GM23338 (cell line): ENCODE measurements around the gene CBX8. TPM values are rescaled to one million over a fixed set of nuclear protein-coding genes. Genes with fewer than 3 reads are reported as not detected.

Source experiments
- ATAC-seq: fragments of 200-7000 bp; cut with Tn5 transposase; 3 replicates; pipeline ENCODE4 v1.9.1; 2020
- DNase-seq: peaks from one replicate; pipeline ENCODE4 v3.0.0-alpha.2; 2015; ENCODE audit warnings: low spot score
- H2AFZ ChIP-seq: fragments of 200-600 bp; sonication (generic); 2 replicates; pipeline ENCODE4 v1.8.0; 2016; ENCODE audit warnings: antibody characterized with exemption, mild to moderate bottlenecking, moderate library complexity
- H3F3A ChIP-seq: fragments of 200-600 bp; sonication (generic); replicated peaks from 2 replicates; pipeline ENCODE4 v1.8.0; 2017; ENCODE audit warnings: antibody characterized with exemption, mixed run types, low read depth
- H3K27ac ChIP-seq: fragments of 200-600 bp; sonication (generic); 2 replicates; pipeline ENCODE4 v1.6.1; 2016; ENCODE audit warnings: low read depth
- H3K27me3 ChIP-seq: fragments of 200-600 bp; sonication (generic); 2 replicates; pipeline ENCODE4 v1.8.0; 2016; ENCODE audit warnings: mild to moderate bottlenecking, mixed run types, moderate library complexity; ENCODE audit not compliant: insufficient read depth
- H3K36me3 ChIP-seq: fragments of 200-600 bp; sonication (generic); 2 replicates; pipeline ENCODE4 v1.8.0; 2016; ENCODE audit warnings: mild to moderate bottlenecking; ENCODE audit not compliant: insufficient read depth
- H3K4me1 ChIP-seq: fragments of 200-600 bp; sonication (generic); 2 replicates; pipeline ENCODE4 v1.8.0; 2016; ENCODE audit warnings: mild to moderate bottlenecking, moderate library complexity; ENCODE audit not compliant: insufficient read depth
- H3K4me2 ChIP-seq: fragments of 200-600 bp; sonication (generic); 2 replicates; pipeline ENCODE4 v1.7.1; 2017; ENCODE audit warnings: mixed run types
- H3K4me3 ChIP-seq: fragments of 200-600 bp; sonication (generic); 2 replicates; pipeline ENCODE4 v1.6.1; 2016; ENCODE audit warnings: mixed run types
- H3K79me2 ChIP-seq: fragments of 200-600 bp; sonication (generic); replicated peaks from 2 replicates; pipeline ENCODE4 v1.8.0; 2017; ENCODE audit warnings: mild to moderate bottlenecking; ENCODE audit not compliant: insufficient read depth
- H3K9me2 ChIP-seq: fragments of 200-600 bp; sonication (generic); 2 replicates; pipeline ENCODE4 v1.8.0; 2017; ENCODE audit not compliant: insufficient read depth
- H4K20me1 ChIP-seq: fragments of 200-600 bp; sonication (generic); replicated peaks from 2 replicates; pipeline ENCODE4 v1.8.0; 2017; ENCODE audit warnings: mild to moderate bottlenecking; ENCODE audit not compliant: insufficient read depth
- H3K27ac Mint-ChIP-seq: 2 replicates; pipeline ENCODE4 v1.8.0; 2020; ENCODE audit warnings: inconsistent platforms, mild to moderate bottlenecking, moderate library complexity, mixed read lengths
- H3K27me3 Mint-ChIP-seq: 3 replicates; pipeline ENCODE4 v1.8.0; 2022; ENCODE audit warnings: low read depth, mild to moderate bottlenecking, moderate library complexity, mixed read lengths, inconsistent platforms; ENCODE audit not compliant: insufficient read depth, poor library complexity
- H3K36me3 Mint-ChIP-seq: 3 replicates; pipeline ENCODE4 v1.8.0; 2021; ENCODE audit warnings: low read depth, mild to moderate bottlenecking, inconsistent platforms, moderate library complexity, mixed read lengths
- H3K4me1 Mint-ChIP-seq: 3 replicates; pipeline ENCODE4 v1.8.0; 2020; ENCODE audit warnings: mild to moderate bottlenecking, inconsistent platforms, mixed read lengths
- H3K4me3 Mint-ChIP-seq: 3 replicates; pipeline ENCODE4 v1.8.0; 2021; ENCODE audit warnings: moderate library complexity, mild to moderate bottlenecking, inconsistent platforms, mixed read lengths
- H3K9me3 Mint-ChIP-seq: 3 replicates; pipeline ENCODE4 v1.8.0; 2020; ENCODE audit warnings: moderate library complexity, mild to moderate bottlenecking, inconsistent platforms, mixed read lengths
- CREB1 ChIP-seq: fragments of 250-450 bp; sonication (Bioruptor Pico); IDR thresholded peaks from 2 replicates; pipeline ENCODE4 v1.5.0; 2020; ENCODE audit warnings: low read depth, mild to moderate bottlenecking, moderate library complexity
- EZH2 ChIP-seq: fragments of 200-600 bp; sonication (generic); IDR thresholded peaks from one replicate; pipeline ENCODE4 v1.8.0; 2017; ENCODE audit warnings: antibody characterized with exemption, mild to moderate bottlenecking, low read depth; ENCODE audit not compliant: unreplicated experiment
- EZH2phosphoT487 ChIP-seq: fragments of 200-600 bp; sonication (generic); IDR thresholded peaks from one replicate; pipeline ENCODE4 v1.8.1; 2018; ENCODE audit warnings: antibody characterized with exemption; ENCODE audit not compliant: unreplicated experiment
- JUNB ChIP-seq: IDR thresholded peaks from one replicate; pipeline ENCODE4 v1.6.1; 2016; ENCODE audit warnings: antibody characterized with exemption; ENCODE audit not compliant: unreplicated experiment
- NANOG ChIP-seq: IDR thresholded peaks from 2 replicates; pipeline ENCODE4 v1.6.1; 2016; ENCODE audit warnings: antibody characterized with exemption, borderline replicate concordance
- POLR2AphosphoS5 ChIP-seq: IDR thresholded peaks from 2 replicates; pipeline ENCODE4 v1.6.1; 2016; ENCODE audit warnings: antibody characterized with exemption, low read depth
- REST ChIP-seq: IDR thresholded peaks from one replicate; pipeline ENCODE4 v1.6.1; 2018; ENCODE audit warnings: antibody characterized with exemption; ENCODE audit not compliant: unreplicated experiment
- STAT1 ChIP-seq: IDR thresholded peaks from one replicate; pipeline ENCODE4 v1.6.1; 2016; ENCODE audit warnings: antibody characterized with exemption; ENCODE audit not compliant: unreplicated experiment
- ZNF114 ChIP-seq: fragments of 250-450 bp; sonication (Bioruptor Pico); IDR thresholded peaks from 2 replicates; pipeline ENCODE4 v1.5.0; 2020; ENCODE audit warnings: mild to moderate bottlenecking, moderate library complexity
- ZNF331 ChIP-seq: fragments of 250-450 bp; sonication (Bioruptor Pico); IDR thresholded peaks from 2 replicates; pipeline ENCODE4 v1.5.0; 2020; ENCODE audit warnings: low read depth, mild to moderate bottlenecking, moderate library complexity
- polyA plus RNA-seq: library from polyadenylated mRNA; unstranded; fragments of >200 nt; fragmentation: Nextera tagmentation; extraction: Ambion mirVana; gene quantifications from 2 replicates; pipeline ENCODE4 v1.2.1, GENCODE V29; 2016
- total RNA-seq: library from RNA; depleted of rRNA; stranded (reverse); fragments of >200 nt; shearing (Covaris generic); gene quantifications from 2 replicates; pipeline ENCODE4 v1.2.3, GENCODE V29; 2014
- TF ChIP-seq, protein P1 (sequence below): fragments of 250-450 bp; sonication (Bioruptor Pico); IDR thresholded peaks from 2 replicates; pipeline ENCODE4 v1.5.0; 2020; ENCODE audit warnings: mild to moderate bottlenecking, moderate library complexity
- TF ChIP-seq, protein P2 (sequence below), 2 experiments: fragments of 200-600 bp in 1 of 2; sonication (generic) in 1 of 2; conservative IDR thresholded peaks; 2 replicates each; pipeline versions ENCODE4 v1.5.1 to v1.6.1; 2016 to 2017; ENCODE audit warnings: antibody characterized with exemption in 2 of 2, low read depth in 2 of 2, mild to moderate bottlenecking in 2 of 2, moderate library complexity in 1 of 2
- TF ChIP-seq, protein P3 (sequence below): IDR thresholded peaks from 2 replicates; pipeline ENCODE4 v1.6.1; 2016; ENCODE audit warnings: antibody characterized with exemption

The CBX8 gene
- total and polyA plus RNA-seq, 2 experiments from 2014 or later, result 1.0 to 1.3 TPM

GRCh38 chr17:79826841-79827578 is 30.1 kb upstream of the CBX8 start:
- Histone ChIP-seq H3K27ac (no peak overlapping the region), H3K4me1 (peaks cover 23% of the 10 kb centered on the region; the same call in 1 of the 2 replicates), H3K4me3 (no peak overlapping the region), H3F3A (0 out of 2 replicates have a peak, but pooled peaks cover 16% of the 10 kb centered on the region), H2AFZ (no peak overlapping the region), H3K9me2 (no peaks in the 10 kb centered on the region), H3K36me3 (no peaks in the 10 kb centered on the region), H3K27me3 (peaks cover 91% of the 10 kb centered on the region), H4K20me1 (no peaks in the 10 kb centered on the region), H3K4me2 (no peak overlapping the region), H3K79me2 (no peaks in the 10 kb centered on the region)
- no peak overlapping the region for H3K4me3 Mint-ChIP-seq
- peaks cover 24% of the 10 kb centered on the region for H3K4me1 Mint-ChIP-seq
- H3K9me3 Mint-ChIP-seq, result peaks cover 7% of the 10 kb centered on the region; the same call in 2 of the 3 replicates
- H3K27me3 Mint-ChIP-seq, result peaks cover 75% of the 10 kb centered on the region
- DNase-seq (no peak), ATAC-seq (no peak)
- H3K36me3 Mint-ChIP-seq, result peaks cover 4% of the 10 kb centered on the region; the same call in 1 of the 3 replicates
- TF ChIP-seq, protein P1, sequence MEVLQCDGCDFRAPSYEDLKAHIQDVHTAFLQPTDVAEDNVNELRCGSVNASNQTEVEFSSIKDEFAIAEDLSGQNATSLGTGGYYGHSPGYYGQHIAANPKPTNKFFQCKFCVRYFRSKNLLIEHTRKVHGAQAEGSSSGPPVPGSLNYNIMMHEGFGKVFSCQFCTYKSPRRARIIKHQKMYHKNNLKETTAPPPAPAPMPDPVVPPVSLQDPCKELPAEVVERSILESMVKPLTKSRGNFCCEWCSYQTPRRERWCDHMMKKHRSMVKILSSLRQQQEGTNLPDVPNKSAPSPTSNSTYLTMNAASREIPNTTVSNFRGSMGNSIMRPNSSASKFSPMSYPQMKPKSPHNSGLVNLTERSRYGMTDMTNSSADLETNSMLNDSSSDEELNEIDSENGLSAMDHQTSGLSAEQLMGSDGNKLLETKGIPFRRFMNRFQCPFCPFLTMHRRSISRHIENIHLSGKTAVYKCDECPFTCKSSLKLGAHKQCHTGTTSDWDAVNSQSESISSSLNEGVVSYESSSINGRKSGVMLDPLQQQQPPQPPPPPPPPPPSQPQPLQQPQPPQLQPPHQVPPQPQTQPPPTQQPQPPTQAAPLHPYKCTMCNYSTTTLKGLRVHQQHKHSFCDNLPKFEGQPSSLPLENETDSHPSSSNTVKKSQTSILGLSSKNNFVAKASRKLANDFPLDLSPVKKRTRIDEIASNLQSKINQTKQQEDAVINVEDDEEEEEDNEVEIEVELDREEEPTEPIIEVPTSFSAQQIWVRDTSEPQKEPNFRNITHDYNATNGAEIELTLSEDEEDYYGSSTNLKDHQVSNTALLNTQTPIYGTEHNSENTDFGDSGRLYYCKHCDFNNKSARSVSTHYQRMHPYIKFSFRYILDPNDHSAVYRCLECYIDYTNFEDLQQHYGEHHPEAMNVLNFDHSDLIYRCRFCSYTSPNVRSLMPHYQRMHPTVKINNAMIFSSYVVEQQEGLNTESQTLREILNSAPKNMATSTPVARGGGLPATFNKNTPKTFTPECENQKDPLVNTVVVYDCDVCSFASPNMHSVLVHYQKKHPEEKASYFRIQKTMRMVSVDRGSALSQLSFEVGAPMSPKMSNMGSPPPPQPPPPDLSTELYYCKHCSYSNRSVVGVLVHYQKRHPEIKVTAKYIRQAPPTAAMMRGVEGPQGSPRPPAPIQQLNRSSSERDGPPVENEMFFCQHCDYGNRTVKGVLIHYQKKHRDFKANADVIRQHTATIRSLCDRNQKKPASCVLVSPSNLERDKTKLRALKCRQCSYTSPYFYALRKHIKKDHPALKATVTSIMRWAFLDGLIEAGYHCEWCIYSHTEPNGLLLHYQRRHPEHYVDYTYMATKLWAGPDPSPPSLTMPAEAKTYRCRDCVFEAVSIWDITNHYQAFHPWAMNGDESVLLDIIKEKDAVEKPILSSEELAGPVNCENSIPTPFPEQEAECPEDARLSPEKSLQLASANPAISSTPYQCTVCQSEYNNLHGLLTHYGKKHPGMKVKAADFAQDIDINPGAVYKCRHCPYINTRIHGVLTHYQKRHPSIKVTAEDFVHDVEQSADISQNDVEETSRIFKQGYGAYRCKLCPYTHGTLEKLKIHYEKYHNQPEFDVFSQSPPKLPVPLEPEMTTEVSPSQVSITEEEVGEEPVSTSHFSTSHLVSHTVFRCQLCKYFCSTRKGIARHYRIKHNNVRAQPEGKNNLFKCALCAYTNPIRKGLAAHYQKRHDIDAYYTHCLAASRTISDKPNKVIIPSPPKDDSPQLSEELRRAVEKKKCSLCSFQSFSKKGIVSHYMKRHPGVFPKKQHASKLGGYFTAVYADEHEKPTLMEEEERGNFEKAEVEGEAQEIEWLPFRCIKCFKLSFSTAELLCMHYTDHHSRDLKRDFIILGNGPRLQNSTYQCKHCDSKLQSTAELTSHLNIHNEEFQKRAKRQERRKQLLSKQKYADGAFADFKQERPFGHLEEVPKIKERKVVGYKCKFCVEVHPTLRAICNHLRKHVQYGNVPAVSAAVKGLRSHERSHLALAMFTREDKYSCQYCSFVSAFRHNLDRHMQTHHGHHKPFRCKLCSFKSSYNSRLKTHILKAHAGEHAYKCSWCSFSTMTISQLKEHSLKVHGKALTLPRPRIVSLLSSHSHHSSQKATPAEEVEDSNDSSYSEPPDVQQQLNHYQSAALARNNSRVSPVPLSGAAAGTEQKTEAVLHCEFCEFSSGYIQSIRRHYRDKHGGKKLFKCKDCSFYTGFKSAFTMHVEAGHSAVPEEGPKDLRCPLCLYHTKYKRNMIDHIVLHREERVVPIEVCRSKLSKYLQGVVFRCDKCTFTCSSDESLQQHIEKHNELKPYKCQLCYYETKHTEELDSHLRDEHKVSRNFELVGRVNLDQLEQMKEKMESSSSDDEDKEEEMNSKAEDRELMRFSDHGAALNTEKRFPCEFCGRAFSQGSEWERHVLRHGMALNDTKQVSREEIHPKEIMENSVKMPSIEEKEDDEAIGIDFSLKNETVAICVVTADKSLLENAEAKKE, result no peak
- no peak for TF ChIP-seq EZH2
- no peak for TF ChIP-seq JUNB
- TF ChIP-seq NANOG, result no peak
- TF ChIP-seq, protein P2, sequence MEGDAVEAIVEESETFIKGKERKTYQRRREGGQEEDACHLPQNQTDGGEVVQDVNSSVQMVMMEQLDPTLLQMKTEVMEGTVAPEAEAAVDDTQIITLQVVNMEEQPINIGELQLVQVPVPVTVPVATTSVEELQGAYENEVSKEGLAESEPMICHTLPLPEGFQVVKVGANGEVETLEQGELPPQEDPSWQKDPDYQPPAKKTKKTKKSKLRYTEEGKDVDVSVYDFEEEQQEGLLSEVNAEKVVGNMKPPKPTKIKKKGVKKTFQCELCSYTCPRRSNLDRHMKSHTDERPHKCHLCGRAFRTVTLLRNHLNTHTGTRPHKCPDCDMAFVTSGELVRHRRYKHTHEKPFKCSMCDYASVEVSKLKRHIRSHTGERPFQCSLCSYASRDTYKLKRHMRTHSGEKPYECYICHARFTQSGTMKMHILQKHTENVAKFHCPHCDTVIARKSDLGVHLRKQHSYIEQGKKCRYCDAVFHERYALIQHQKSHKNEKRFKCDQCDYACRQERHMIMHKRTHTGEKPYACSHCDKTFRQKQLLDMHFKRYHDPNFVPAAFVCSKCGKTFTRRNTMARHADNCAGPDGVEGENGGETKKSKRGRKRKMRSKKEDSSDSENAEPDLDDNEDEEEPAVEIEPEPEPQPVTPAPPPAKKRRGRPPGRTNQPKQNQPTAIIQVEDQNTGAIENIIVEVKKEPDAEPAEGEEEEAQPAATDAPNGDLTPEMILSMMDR (conservative IDR thresholded peaks at IDR 0.05; ENCODE audit: low read depth in 2 of 2), result no peak
- TF ChIP-seq POLR2AphosphoS5, result no peak
- TF ChIP-seq ZNF114 (CRISPR knock-in tag), result no peak
- no peak for TF ChIP-seq ZNF331 (CRISPR knock-in tag)
- no peak for TF ChIP-seq REST
- TF ChIP-seq EZH2phosphoT487, result no peak
- TF ChIP-seq CREB1 (CRISPR knock-in tag), result no peak
- no peak for TF ChIP-seq STAT1
- TF ChIP-seq, protein P3, sequence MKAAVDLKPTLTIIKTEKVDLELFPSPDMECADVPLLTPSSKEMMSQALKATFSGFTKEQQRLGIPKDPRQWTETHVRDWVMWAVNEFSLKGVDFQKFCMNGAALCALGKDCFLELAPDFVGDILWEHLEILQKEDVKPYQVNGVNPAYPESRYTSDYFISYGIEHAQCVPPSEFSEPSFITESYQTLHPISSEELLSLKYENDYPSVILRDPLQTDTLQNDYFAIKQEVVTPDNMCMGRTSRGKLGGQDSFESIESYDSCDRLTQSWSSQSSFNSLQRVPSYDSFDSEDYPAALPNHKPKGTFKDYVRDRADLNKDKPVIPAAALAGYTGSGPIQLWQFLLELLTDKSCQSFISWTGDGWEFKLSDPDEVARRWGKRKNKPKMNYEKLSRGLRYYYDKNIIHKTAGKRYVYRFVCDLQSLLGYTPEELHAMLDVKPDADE, result no peak
- no peak overlapping the region for H3K27ac Mint-ChIP-seq
